Natural killer cell (primary cell): ENCODE measurements around the gene PTGES3L. TPM values are rescaled to one million over a fixed set of nuclear protein-coding genes. Genes with fewer than 3 reads are reported as not detected.
A peak's percentile ranks its signal among the peaks of the same experiment; 100 is the strongest.

Source experiments
- ATAC-seq, 3 donors: fragments of 150-1000 bp in 2 of 3; fragments of 200-7000 bp in 1 of 3; cut with Tn5 transposase; 1 replicate in 1 of 3; 2 replicates in 2 of 3; pipeline ENCODE4 v1.10.0; 2021; ENCODE audit warnings: mild to moderate bottlenecking in 2 of 3, moderate library complexity in 2 of 3
- DNase-seq, 2 donors: peaks; one replicate each; pipeline versions ENCODE4 v3.0.0 to v3.0.0-alpha.2; 2013 to 2021; ENCODE audit warnings: mixed read lengths in 1 of 2
- H3K27ac ChIP-seq: one replicate; pipeline ENCODE4 v1.5.1; 2013; ENCODE audit warnings: mild to moderate bottlenecking, low read length
- H3K27me3 ChIP-seq: one replicate; pipeline ENCODE4 v1.6.1; 2013; ENCODE audit warnings: low read length; ENCODE audit not compliant: control insufficient read depth, insufficient read depth
- H3K36me3 ChIP-seq: one replicate; pipeline ENCODE4 v1.6.1; 2013; ENCODE audit warnings: low read length; ENCODE audit not compliant: control insufficient read depth, insufficient read depth
- H3K4me1 ChIP-seq: one replicate; pipeline ENCODE4 v1.6.1; 2013; ENCODE audit warnings: low read length; ENCODE audit not compliant: control insufficient read depth, insufficient read depth
- H3K4me3 ChIP-seq: one replicate; pipeline ENCODE4 v1.5.1; 2013; ENCODE audit warnings: low read length
- H3K9me3 ChIP-seq: one replicate; pipeline ENCODE4 v1.6.1; 2013; ENCODE audit warnings: low read length; ENCODE audit not compliant: control insufficient read depth, insufficient read depth
- H3K27ac Mint-ChIP-seq, 2 donors: one replicate each; pipeline ENCODE4 v1.8.0; 2022; ENCODE audit warnings: mild to moderate bottlenecking in 2 of 2, mixed read lengths in 2 of 2, moderate library complexity in 1 of 2
- H3K27me3 Mint-ChIP-seq, 2 donors: one replicate each; pipeline ENCODE4 v1.8.0; 2022; ENCODE audit warnings: low read depth in 2 of 2, mixed read lengths in 2 of 2
- H3K36me3 Mint-ChIP-seq: one replicate; pipeline ENCODE4 v1.8.0; 2022; ENCODE audit warnings: mixed read lengths
- H3K4me1 Mint-ChIP-seq, 2 donors: one replicate each; pipeline ENCODE4 v1.8.0; 2022; ENCODE audit warnings: mixed read lengths in 2 of 2
- H3K4me3 Mint-ChIP-seq: one replicate; pipeline ENCODE4 v1.8.0; 2022; ENCODE audit warnings: mild to moderate bottlenecking, moderate library complexity, mixed read lengths
- H3K9me3 Mint-ChIP-seq, 2 donors: one replicate each; pipeline ENCODE4 v1.8.0; 2022; ENCODE audit warnings: mixed read lengths in 2 of 2
- CTCF ChIP-seq: fragments of 200-600 bp; IDR thresholded peaks from one replicate; pipeline ENCODE4 v1.8.0; 2022; ENCODE audit warnings: antibody characterized with exemption
- WGBS: methylation state at CpG from one replicate; pipeline ENCODE4 v1.1.7; 2013; ENCODE audit warnings: missing lambda C conversion rate; ENCODE audit not compliant: insufficient coverage; 5-methylcytosine and 5-hydroxymethylcytosine counted together
- intact Hi-C: fragments of 100-400 bp; cut with micrococcal nuclease; formaldehyde crosslinking; loops from one replicate; pipeline ENCODE4 v1.14.2; 2022
- total RNA-seq, 4 donors: library from RNA; stranded (reverse); fragments of 120-200 nt in 1 of 4; gene quantifications; one replicate each; pipeline versions ENCODE4 v1.2.3 to v1.2.4, GENCODE V29; 2013 to 2022

Gene PTGES3L
- total RNA-seq, 3 donors from 2014 or later (not counting 1 experiment from before 2014, with no cell fraction given), result 0.53 to 0.87 TPM; not detected in 1

- no peaks in the 10 kb centered on the region for H3K9me3 Mint-ChIP-seq
- no peak overlapping the region for H3K27ac ChIP-seq
- WGBS, result no CpG with 5 or more reads among the region's 1 CpG
- H3K36me3 Mint-ChIP-seq, result no peaks in the 10 kb centered on the region
- H3K4me3 Mint-ChIP-seq, result no peak overlapping the region
- H3K27ac Mint-ChIP-seq, result no peak overlapping the region
- no peak overlapping the region for H3K4me3 ChIP-seq
- ATAC-seq, result no peak
- no peak for DNase-seq
- no peaks in the 10 kb centered on the region for H3K9me3 ChIP-seq
- TF ChIP-seq CTCF, result no peak
- H3K36me3 ChIP-seq, result peaks cover 37% of the 10 kb centered on the region
- intact Hi-C loops, result no loop called here
- no peaks in the 10 kb centered on the region for H3K27me3 ChIP-seq
- peaks cover 18% of the 10 kb centered on the region for H3K4me1 ChIP-seq
- no peaks in the 10 kb centered on the region for H3K27me3 Mint-ChIP-seq
- peaks cover 15 to 22% of the 10 kb centered on the region in 2 donors for H3K4me1 Mint-ChIP-seq
Observed at GRCh38 chr17:42985225-42985624, 5.3 kb upstream of the PTGES3L start.

GRCh38 chr17:42982266-42982665, 2.4 kb upstream of the PTGES3L start:
- TF ChIP-seq CTCF, result no peak
- H3K4me1 Mint-ChIP-seq, result peaks cover 19 to 32% of the 10 kb centered on the region in 2 donors
- Histone ChIP-seq H3K9me3 (no peaks in the 10 kb centered on the region), H3K36me3 (peaks cover 9% of the 10 kb centered on the region), H3K4me3 (no peak overlapping the region), H3K27me3 (no peaks in the 10 kb centered on the region), H3K27ac (no peak overlapping the region), H3K4me1 (peaks cover 25% of the 10 kb centered on the region)
- H3K27me3 Mint-ChIP-seq, result no peaks in the 10 kb centered on the region
- H3K9me3 Mint-ChIP-seq, result no peaks in the 10 kb centered on the region
- DNase-seq (no peak), ATAC-seq (no peak)
- H3K4me3 Mint-ChIP-seq, result peak overlapping the region; percentile 93
- intact Hi-C loops, result loop anchor here (5.0 kb wide), 1 partner anchor 150 kb away; the partner anchor contains the start of gene PSME3
- H3K36me3 Mint-ChIP-seq, result no peaks in the 10 kb centered on the region
- peak overlapping the region in 1 of 2 donors; percentile 95 for H3K27ac Mint-ChIP-seq

GRCh38 chr17:42980766-42981397, 1.0 kb upstream of the PTGES3L start:
- H3K4me1 Mint-ChIP-seq, result peaks cover 19 to 32% of the 10 kb centered on the region in 2 donors
- under 1% methylated on average over 67 of the region's 67 CpGs for WGBS

More at GRCh38 chr17:42980766-42981397, 1.0 kb upstream of the PTGES3L start:
- Mint-ChIP-seq H3K27me3 (no peaks in the 10 kb centered on the region), H3K27ac (peak overlapping the region; percentile 79 to 95), H3K9me3 (no peaks in the 10 kb centered on the region), H3K4me3 (peak overlapping the region; percentile 93), H3K36me3 (no peaks in the 10 kb centered on the region)
- peak; percentile 9 for TF ChIP-seq CTCF
- Histone ChIP-seq H3K36me3 (peaks cover 3% of the 10 kb centered on the region), H3K27me3 (no peaks in the 10 kb centered on the region), H3K9me3 (no peaks in the 10 kb centered on the region), H3K4me1 (peaks cover 25% of the 10 kb centered on the region), H3K27ac (peak overlapping the region; percentile 75), H3K4me3 (peak overlapping the region; percentile 82)
- intact Hi-C loops, result loop anchor here (5.0 kb wide), 1 partner anchor 149 kb away; the partner anchor contains the start of gene PSME3
- ATAC-seq (peak; percentile 68 to 80 (median 72)), DNase-seq (peak; percentile 46 to 79)
